Loucy (cell line): ENCODE data around the gene ZBTB20.

Experiments used
- CTCF ChIP-seq: fragments of 200-600 bp; sonication (generic); conservative IDR thresholded peaks from 2 replicates; pipeline ENCODE4 v1.5.1; 2014; ENCODE audit warnings: mild to moderate bottlenecking, antibody characterized with exemption, low read length
- EZH2phosphoT487 ChIP-seq: fragments of 200-600 bp; IDR thresholded peaks from 2 replicates; pipeline ENCODE4 v1.6.1; 2018; ENCODE audit warnings: antibody characterized with exemption, mild to moderate bottlenecking, moderate library complexity, borderline replicate concordance

- TF ChIP-seq CTCF (no peak), EZH2phosphoT487 (no peak)
These were observed 479.0 kb downstream of the ZBTB20 start for GRCh38 chr3:114668099-114668498.
